HepG2 (cell line): Measurements from ENCODE around the gene ATG16L1. TPM values are rescaled to one million over a fixed set of nuclear protein-coding genes. Genes with fewer than 3 reads are reported as not detected.

Experiments used
- ATAC-seq: fragments of 200-7000 bp; cut with Tn5 transposase; 3 replicates; pipeline ENCODE4 v1.9.1; 2020; ENCODE audit warnings: mild to moderate bottlenecking, moderate library complexity
- BruUV-seq: library from RNA; stranded (reverse); fragments of 400-500 nt; replicated peaks from 2 replicates; lab custom pipeline; 2021; lab: Mats Ljungman, UMichigan
- CTCF ChIA-PET: fragments of 300-600 bp; formaldehyde crosslinking; extraction: SDS; loops from one replicate; lab custom pipeline; 2021; ENCODE audit warnings: low total read pairs, inconsistent platforms, low intra/inter-chr PET ratio; lab: Yijun Ruan, JAX
- POLR2A ChIA-PET: fragments of 350-600 bp; sonication (Branson Sonifier 250); formaldehyde crosslinking; loops from one replicate; lab custom pipeline; 2020; ENCODE audit warnings: antibody characterized with exemption, inconsistent platforms; lab: Yijun Ruan, JAX
- DNase-seq: peaks from one replicate; pipeline ENCODE4 v3.0.0-alpha.2; 2015; ENCODE audit warnings: low spot score
- FAIRE-seq: peaks from 3 replicates; lab custom pipeline; 2011; peaks lifted over from hg19 to GRCh38; lab: Jason Lieb, UNC
- H2AFZ ChIP-seq: one replicate; pipeline ENCODE4 v1.6.1; 2011; ENCODE audit warnings: low read length, inconsistent platforms
- H3K27ac ChIP-seq: fragments of 300-600 bp; 3 replicates; pipeline ENCODE4 v1.8.0; 2011; ENCODE audit warnings: mixed run types, mild to moderate bottlenecking, mixed read lengths, low read length, inconsistent platforms; ENCODE audit not compliant: insufficient read depth; ENCODE audit errors: extremely low read length
- H3K27me3 ChIP-seq, 2 experiments: fragments of 200-600 bp in 1 of 2; 2 replicates in 1 of 2; 3 replicates in 1 of 2; pipeline versions ENCODE4 v1.6.0 to v1.8.0; 2011; ENCODE audit warnings: low read length in 2 of 2, mild to moderate bottlenecking in 2 of 2, moderate library complexity in 2 of 2, inconsistent platforms in 1 of 2; ENCODE audit not compliant: insufficient read depth in 2 of 2, control insufficient read depth in 1 of 2
- H3K36me3 ChIP-seq, 2 experiments: fragments of 200-600 bp in 1 of 2; replicated peaks in 1 of 2; 2 replicates in 1 of 2; 3 replicates in 1 of 2; pipeline versions ENCODE4 v1.5.1 to v1.8.0; 2011; ENCODE audit warnings: low read length in 2 of 2, inconsistent platforms in 1 of 2; ENCODE audit not compliant: insufficient read depth in 2 of 2, control insufficient read depth in 1 of 2
- H3K4me1 ChIP-seq: 2 replicates; pipeline ENCODE4 v1.5.1; 2012; ENCODE audit warnings: low read length, inconsistent platforms; ENCODE audit not compliant: insufficient read depth
- H3K4me2 ChIP-seq: 2 replicates; pipeline ENCODE4 v1.6.0; 2011; ENCODE audit warnings: low read depth, low read length, inconsistent platforms
- H3K4me3 ChIP-seq, 3 experiments: fragments of 200-600 bp in 1 of 3; sonication (generic), shearing (Covaris generic) in 1 of 3; replicated peaks in 1 of 3; 2 replicates each; pipeline ENCODE4 v1.5.1; 2011 to 2016; ENCODE audit warnings: low read length in 3 of 3, inconsistent platforms in 2 of 3, low read depth in 2 of 3, mild to moderate bottlenecking in 2 of 3, control low read depth in 1 of 3, mixed read lengths in 1 of 3; ENCODE audit not compliant: insufficient read depth in 1 of 3
- H3K79me2 ChIP-seq: one replicate; pipeline ENCODE4 v1.6.1; 2011; ENCODE audit warnings: low read length, inconsistent platforms; ENCODE audit not compliant: insufficient read depth
- H3K9ac ChIP-seq: 2 replicates; pipeline ENCODE4 v1.6.0; 2011; ENCODE audit warnings: mild to moderate bottlenecking, low read depth, low read length, inconsistent platforms; ENCODE audit not compliant: insufficient read depth
- H3K9me3 ChIP-seq: 2 replicates; pipeline ENCODE4 v1.5.1; 2012; ENCODE audit warnings: mild to moderate bottlenecking, low read length
- H4K20me1 ChIP-seq: 2 replicates; pipeline ENCODE4 v1.6.0; 2011; ENCODE audit warnings: inconsistent platforms, mild to moderate bottlenecking, low read length, moderate library complexity; ENCODE audit not compliant: insufficient read depth
- CBX2 ChIP-seq, 2 experiments: fragments of 200-600 bp in 1 of 2; sonication (generic); formaldehyde crosslinking in 1 of 2; IDR thresholded peaks; 2 replicates each; pipeline versions ENCODE4 v1.7.0 to v1.8.1; 2018 to 2022; ENCODE audit warnings: low read depth in 2 of 2, low read length in 1 of 2, mild to moderate bottlenecking in 1 of 2, missing genetic modification reagents in 1 of 2
- CC2D1A ChIP-seq: sonication (generic); formaldehyde crosslinking; IDR thresholded peaks from 2 replicates; pipeline ENCODE4 v1.8.1; 2023; ENCODE audit warnings: mild to moderate bottlenecking, missing genetic modification reagents
- ONECUT2 ChIP-seq: sonication (generic); formaldehyde crosslinking; IDR thresholded peaks from 2 replicates; pipeline ENCODE4 v1.4.0; 2020; ENCODE audit warnings: missing genetic modification reagents
- THAP11 ChIP-seq: IDR thresholded peaks from 2 replicates; pipeline ENCODE4 v1.6.1; 2016; ENCODE audit warnings: missing biosample characterization, missing genetic modification reagents
- TMF1 ChIP-seq: sonication (generic); formaldehyde crosslinking; IDR thresholded peaks from 2 replicates; pipeline ENCODE4 v1.8.1; 2022; ENCODE audit warnings: low read depth, missing genetic modification reagents
- TRAFD1 ChIP-seq: sonication (generic); formaldehyde crosslinking; IDR thresholded peaks from 2 replicates; pipeline ENCODE4 v1.5.1; 2020; ENCODE audit warnings: missing genetic modification reagents, mild to moderate bottlenecking, borderline replicate concordance
- ZEB1 ChIP-seq: IDR thresholded peaks from 2 replicates; pipeline ENCODE4 v1.6.1; 2012; ENCODE audit warnings: mild to moderate bottlenecking, low read depth, inconsistent platforms; ENCODE audit not compliant: insufficient replicate concordance
- ZFP36L2 ChIP-seq: sonication (generic); formaldehyde crosslinking; IDR thresholded peaks from 2 replicates; pipeline ENCODE4 v1.4.0; 2020; ENCODE audit warnings: missing genetic modification reagents
- ZNF446 ChIP-seq: sonication (generic); formaldehyde crosslinking; IDR thresholded peaks from 2 replicates; pipeline ENCODE4 v1.5.0; 2020; ENCODE audit warnings: mild to moderate bottlenecking, missing genetic modification reagents
- ZNF557 ChIP-seq: sonication (generic); formaldehyde crosslinking; IDR thresholded peaks from 2 replicates; pipeline ENCODE4 v1.4.0; 2020; ENCODE audit warnings: missing genetic modification reagents
- ZNF614 ChIP-seq: IDR thresholded peaks from 2 replicates; pipeline ENCODE4 v1.6.1; 2018; ENCODE audit warnings: missing biosample characterization, missing genetic modification reagents, inconsistent platforms, borderline replicate concordance
- ZSCAN9 ChIP-seq: IDR thresholded peaks from 2 replicates; pipeline ENCODE4 v1.6.1; 2016; ENCODE audit warnings: borderline replicate concordance
- WGBS: methylation state at CpG from one replicate; pipeline ENCODE4 v1.1.6; 2017; ENCODE audit warnings: low lambda C conversion rate; 5-methylcytosine and 5-hydroxymethylcytosine counted together
- in situ Hi-C: cut with HindIII; loops from 2 replicates; pipeline ENCODE4 v1.10.0; 2017; ENCODE audit warnings: low pct_unique_long_range_greater_than_20kb; ENCODE audit not compliant: extremely low pct_ligation_motif_present
- intact Hi-C: fragments of 100-400 bp; cut with micrococcal nuclease; formaldehyde crosslinking; loops from one replicate; pipeline ENCODE4 v1.10.0; 2022; ENCODE audit not compliant: unreplicated experiment
- polyA plus RNA-seq, 8 experiments: library from polyadenylated mRNA; depleted of rRNA in 3 of 8; stranded (reverse) in 7 of 8; unstranded in 1 of 8; fragments of >200 nt; fragmentation: Illumina TruSeq in 4 of 8; extraction: Trizol in 4 of 8; gene quantifications; 2 replicates each; pipeline versions ENCODE4 v1.2.1 to v1.2.3, GENCODE V29; 2011 to 2016; ENCODE audit warnings: low read depth in 4 of 8, missing spikeins in 1 of 8, mixed read lengths in 1 of 8; ENCODE audit not compliant: insufficient read depth in 1 of 8
- total RNA-seq, 5 experiments: library from RNA; depleted of rRNA; stranded (reverse); fragments of >200 nt; fragmentation: Illumina TruSeq; extraction: Trizol; gene quantifications; 2 replicates each; pipeline ENCODE4 v1.2.3, GENCODE V29; 2016; ENCODE audit warnings: low read depth in 1 of 5

ATG16L1 gene
- total and polyA plus RNA-seq, 2 of the 13 experiments (the other 11 are each of a cell fraction or from before 2014, with no cell fraction given), result 26.0 to 51.7 TPM

DNA sequence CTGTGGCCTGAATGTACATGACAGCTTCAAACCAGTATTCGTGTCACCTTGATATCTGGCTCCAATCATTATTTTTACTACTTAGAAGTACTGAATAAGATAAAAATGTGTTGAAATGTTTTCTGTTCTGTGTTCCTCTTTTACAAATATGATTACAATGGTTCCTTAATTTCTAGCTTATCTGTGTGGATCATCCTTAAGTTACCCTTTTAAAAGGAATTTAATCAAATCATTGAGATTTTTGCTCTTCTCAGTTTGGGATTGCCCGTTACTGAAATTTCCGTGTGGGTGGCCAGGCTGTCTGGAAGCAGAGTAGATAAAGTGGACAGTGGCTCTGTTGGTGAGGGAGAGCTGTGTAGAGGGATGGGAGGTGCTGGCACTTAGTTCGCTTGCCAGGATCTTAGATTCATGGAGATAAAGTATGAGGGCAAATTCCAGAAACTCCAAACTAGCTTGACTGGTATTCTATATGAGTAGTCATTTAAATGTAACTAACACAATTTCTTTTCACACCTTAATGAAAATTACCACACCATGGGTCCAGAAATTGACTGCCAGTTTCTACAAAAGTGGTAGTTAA lies 28.7 kb downstream of the ATG16L1 start:
- in situ Hi-C loops, result no loop called here
- intact Hi-C loops, result no loop called here

More for the DNA sequence above, 28.7 kb downstream of the ATG16L1 start:
- no peak for ATAC-seq
- Histone ChIP-seq H3K4me2 (no peak overlapping the region), H3K36me3 (peaks cover 42 to 87% of the 10 kb centered on the region in 2 experiments), H3K79me2 (no peaks in the 10 kb centered on the region), H3K9ac (no peak overlapping the region), H3K27me3 (no peaks in the 10 kb centered on the region), H3K4me3 (no peak overlapping the region), H3K4me1 (no peaks in the 10 kb centered on the region), H2AFZ (no peak overlapping the region), H3K27ac (no peak overlapping the region), H3K9me3 (no peaks in the 10 kb centered on the region), H4K20me1 (no peaks in the 10 kb centered on the region)
- no peak for TF ChIP-seq CBX2 (IDR thresholded peaks at IDR 0.05; ENCODE audit: low read depth, low read length)
- no peak for TF ChIP-seq CBX2 (CRISPR knock-in tag; IDR thresholded peaks at IDR 0.05; ENCODE audit: low read depth)
- TF ChIP-seq ZFP36L2 (CRISPR knock-in tag), result no peak
- TF ChIP-seq TRAFD1, result no peak
- TF ChIP-seq ZNF614 (CRISPR knock-in tag), result no peak
- TF ChIP-seq TMF1 (CRISPR knock-in tag), result no peak
- TF ChIP-seq ZNF446, result no peak
- TF ChIP-seq ONECUT2 (CRISPR knock-in tag), result no peak
- TF ChIP-seq THAP11 (CRISPR knock-in tag), result no peak
- no peak for TF ChIP-seq ZSCAN9 (CRISPR knock-in tag)
- no peak for TF ChIP-seq ZEB1
- TF ChIP-seq CC2D1A (CRISPR knock-in tag), result no peak
- no peak for TF ChIP-seq ZNF557 (CRISPR knock-in tag)
- CTCF ChIA-PET, result no interaction called here
- 99% methylated on average over 4 of the region's 4 CpGs for WGBS
- POLR2A ChIA-PET, result no interaction called here
- BruUV-seq, result no TSS peak
- no peak for FAIRE-seq
- no peak for DNase-seq
